Embryonic facial prominence (tissue), 1 donor: Measurements from ENCODE around the gene STK25.
"Not testable (repeated sequence)": the region's sequence is repeated elsewhere in the genome, so short reads cannot be mapped to it uniquely, and the experiment has no call there.

Experiments used
- DNase-seq: peaks from one replicate; pipeline ENCODE4 v3.0.0-alpha.2; 2016; ENCODE audit errors: extremely low spot score

Gene STK25

DNA sequence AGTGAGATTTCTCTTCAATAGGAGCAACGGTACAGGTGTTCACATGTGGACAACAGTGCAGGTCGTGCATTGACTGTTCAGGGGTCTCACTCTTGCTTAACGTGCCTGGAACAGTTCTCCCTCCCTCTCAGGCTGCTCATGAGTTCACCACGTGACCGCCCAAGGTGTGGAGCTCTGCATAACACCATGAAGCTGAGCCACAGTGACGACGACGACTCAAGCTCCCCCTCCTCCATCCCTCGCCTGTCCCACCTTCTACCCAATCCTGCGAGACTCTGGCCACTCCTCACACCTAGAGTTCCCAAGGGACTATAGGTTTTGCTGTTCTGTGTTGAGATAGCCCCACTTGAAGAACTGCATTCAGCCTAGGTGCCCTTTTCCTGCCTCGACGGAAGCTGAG lies 42.8 kb downstream of the STK25 start:
- DNase-seq: no peak

DNA sequence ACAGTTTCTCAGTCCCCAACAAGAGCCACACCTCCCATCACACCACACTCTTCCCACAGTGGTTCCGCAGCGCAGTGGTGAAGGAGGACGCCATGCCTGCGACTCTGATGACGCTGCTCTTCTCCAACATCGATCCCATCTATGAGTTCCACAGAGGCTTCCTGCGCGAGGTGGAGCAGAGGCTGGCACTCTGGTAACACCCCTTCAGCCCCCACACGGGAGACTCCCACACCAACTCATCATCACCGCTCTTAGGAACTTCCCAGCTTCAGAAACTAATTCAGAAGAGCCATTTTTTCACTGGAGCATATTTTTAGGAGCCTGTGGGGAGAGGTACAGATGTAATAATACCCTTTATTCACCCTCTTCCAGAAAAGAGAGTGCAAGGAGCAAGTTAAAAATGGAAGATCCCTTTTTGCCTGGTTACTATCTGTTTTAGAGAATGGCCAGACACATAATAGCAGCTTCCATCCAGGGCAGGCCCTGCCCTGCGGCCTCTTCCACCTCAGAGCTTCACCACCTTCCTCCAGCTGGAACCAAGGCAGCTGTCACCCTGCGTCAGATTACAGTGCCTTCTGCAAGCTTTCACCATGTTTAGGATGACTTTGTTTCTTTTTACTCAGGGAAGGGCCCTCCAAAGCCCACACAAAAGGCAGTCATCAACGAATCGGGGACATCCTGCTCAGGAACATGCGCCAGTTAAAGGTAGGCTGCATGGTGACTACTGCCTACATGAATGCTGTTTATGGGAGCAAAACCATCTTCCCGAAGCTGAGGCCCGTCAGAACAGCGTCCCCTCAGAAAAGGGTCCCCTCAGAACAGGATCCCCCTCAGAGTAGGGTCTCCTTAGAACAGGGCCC lies 44.9 kb downstream of the STK25 start:
- no peak for DNase-seq

DNA sequence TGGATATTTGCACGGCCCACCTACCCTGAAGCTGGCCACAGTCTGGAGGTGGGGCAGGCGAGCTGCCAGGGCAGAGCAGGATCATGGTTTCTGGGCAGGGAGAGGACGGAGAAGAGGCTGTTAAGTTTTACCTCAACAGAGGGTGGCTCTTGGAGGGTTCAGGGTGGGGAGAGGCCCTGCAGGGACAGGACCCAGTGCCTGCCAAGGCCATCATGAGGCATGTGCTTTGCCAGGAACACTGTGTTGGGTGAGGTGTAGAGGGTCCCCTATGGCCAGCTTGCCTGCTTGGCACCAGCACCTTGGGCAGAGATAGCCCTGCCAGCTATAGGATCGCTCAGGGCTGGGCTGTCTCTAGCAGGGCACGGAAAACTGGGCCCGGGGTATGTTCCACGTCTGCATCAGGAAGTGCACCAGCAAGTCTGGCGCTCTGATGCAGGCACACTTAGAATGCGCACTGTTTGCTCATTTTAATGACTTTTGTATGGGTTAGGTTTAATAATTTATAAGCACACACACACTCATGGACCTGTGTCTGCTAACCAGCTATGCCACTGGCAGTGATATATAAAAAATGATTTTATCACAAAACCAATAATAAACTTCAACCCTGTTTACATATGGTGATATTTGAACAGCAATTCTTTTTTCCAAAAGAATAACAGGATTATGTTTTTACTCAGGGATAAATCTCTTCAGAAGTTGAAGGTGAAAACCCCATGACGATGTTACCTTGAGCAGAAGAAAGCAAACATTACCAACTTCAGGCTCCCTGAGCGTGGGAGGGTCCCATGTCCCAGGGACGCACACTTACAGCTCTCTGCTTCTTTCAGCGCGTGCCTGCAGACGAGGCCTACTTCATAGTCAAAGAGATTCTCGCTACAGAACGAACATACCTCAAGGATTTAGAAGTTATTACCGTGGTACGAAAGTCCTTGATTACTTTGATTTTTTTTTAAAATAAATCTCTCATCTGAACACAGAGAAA lies 46.4 kb downstream of the STK25 start:
- DNase-seq: no peak

GRCh38 chr2:241460631-241461030 lies 47.8 kb downstream of the STK25 start:
- no peak for DNase-seq

GRCh38 chr2:241459520-241459919 lies 48.9 kb downstream of the STK25 start:
- no peak for DNase-seq

- no peak for DNase-seq
Observed at GRCh38 chr2:241458687-241459086, 49.7 kb downstream of the STK25 start.

- DNase-seq: no peak
Observed at GRCh38 chr2:241456546-241456945, 51.8 kb downstream of the STK25 start.

GRCh38 chr2:241454837-241455485 lies 53.4 kb downstream of the STK25 start:
- DNase-seq: no peak

DNA sequence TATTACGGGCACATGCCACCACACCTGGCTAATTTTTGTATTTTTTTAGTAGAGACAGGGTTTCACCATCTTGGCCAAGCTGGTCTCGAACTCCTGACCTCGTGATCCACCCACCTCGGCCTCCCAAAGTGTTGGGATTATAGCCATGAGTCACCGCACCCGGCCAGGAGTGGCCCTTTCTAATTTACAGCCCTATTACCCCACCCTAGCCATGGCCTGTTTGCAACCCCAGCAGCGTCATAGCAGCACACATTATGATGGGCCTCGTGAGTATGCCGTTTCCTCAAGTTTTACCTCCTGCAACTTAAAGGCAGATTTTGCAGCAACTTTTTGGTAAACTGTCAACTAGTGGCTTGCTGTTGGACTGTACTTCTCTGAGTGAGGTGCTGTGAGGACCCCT lies 54.5 kb downstream of the STK25 start:
- DNase-seq: not testable (repeated sequence)

DNA sequence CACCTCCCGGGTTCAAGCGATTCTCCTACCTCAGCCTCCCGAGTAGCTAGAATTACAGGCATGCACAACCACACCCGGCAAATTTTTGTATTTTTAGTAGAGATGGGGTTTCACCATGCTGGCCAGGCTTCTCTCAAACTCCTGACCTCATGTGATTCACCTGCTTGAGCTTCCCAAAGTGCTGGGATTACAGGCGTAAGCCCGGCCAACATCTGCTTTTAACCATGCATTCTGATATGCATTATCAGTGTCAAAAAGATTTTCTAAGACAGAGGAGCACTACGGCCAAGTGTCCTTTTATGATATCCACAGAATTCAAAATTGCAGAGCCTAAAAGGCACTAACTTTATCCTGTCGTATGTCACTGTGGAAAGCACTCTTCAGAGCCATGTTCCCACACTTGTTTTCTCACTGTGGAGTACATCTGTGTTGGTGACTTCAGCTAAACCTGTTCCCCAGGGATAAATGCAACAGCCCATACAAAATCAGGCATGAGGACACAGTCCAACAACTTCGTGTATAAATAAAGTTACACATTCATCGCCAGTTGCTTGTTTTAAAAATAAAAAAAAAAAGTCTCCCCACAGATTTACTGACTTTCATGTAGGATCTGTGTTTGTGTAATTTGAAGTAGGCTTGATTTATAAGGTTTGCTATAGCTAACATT lies 56.4 kb downstream of the STK25 start:
- no peak for DNase-seq

- DNase-seq: not testable (repeated sequence)
Observed at GRCh38 chr2:241450092-241450491, 58.3 kb downstream of the STK25 start.

DNA sequence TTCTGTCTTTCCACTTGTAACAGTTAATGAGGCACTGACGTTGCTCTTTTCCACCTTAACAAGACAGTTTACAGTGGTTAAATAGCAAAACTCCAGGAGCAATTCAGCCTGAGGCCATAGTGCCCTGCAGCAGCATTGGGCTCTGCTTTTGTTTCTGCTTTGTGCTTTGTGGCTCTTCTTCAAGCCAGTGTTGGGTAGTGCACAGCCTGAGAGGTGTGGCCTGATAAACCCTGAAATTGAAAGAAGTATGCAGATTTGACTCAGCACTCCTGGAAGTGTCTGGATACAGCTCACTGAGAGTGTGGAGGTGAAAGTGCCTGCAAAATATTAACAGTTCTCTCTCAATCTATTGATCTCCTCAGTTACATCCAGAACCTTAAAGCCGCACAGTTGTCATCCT lies 63.0 kb downstream of the STK25 start:
- no peak for DNase-seq

- DNase-seq: no peak
Observed at GRCh38 chr2:241443486-241444223, 64.7 kb downstream of the STK25 start.
